Measurements from ENCODE around the gene OR6B3. TPM values are rescaled to one million over a fixed set of nuclear protein-coding genes. Genes with fewer than 3 reads are reported as not detected.

The OR6B3 gene
- total RNA-seq (not detected), polyA plus RNA-seq (not detected)
- long read RNA-seq, donor 1, result 0 reads
- long read RNA-seq, donor 2, result 0 reads
- long read RNA-seq, donor 3, result 0 reads
- long read RNA-seq, donor 4, result 0 reads
- long read RNA-seq, donor 5, result 0 reads
- long read RNA-seq, donor 6, result 0 reads
- long read RNA-seq, donor 7, result 0 reads
- long read RNA-seq, donor 8, result 0 reads
- long read RNA-seq, donor 9, result 0 reads
- long read RNA-seq, donor 10, result 0 reads

- TF ChIP-seq CTCF (IDR thresholded peaks at IDR 0.05), result no peak
- TF ChIP-seq POLR2A (IDR thresholded peaks at IDR 0.05), result no peak
- no peaks in the 10 kb centered on the region for H3K4me1 ChIP-seq (replicated peaks in 1 of 2)
- H3K9me3 ChIP-seq (replicated peaks in 1 of 3), result no peaks in the 10 kb centered on the region
- no peak within 1 kb of the TSS for H3K27ac ChIP-seq
- no peak within 1 kb of the TSS for H3K4me3 ChIP-seq
- peaks cover 13% of the 10 kb centered on the region for H3K27me3 ChIP-seq
- H3K36me3 ChIP-seq (replicated peaks in 1 of 2), result no peaks in the 10 kb centered on the region
- intact Hi-C loops (cut with DNase I), result no loop called here
- no peak for DNase-seq
- WGBS, 4 donors, result 48 to 61% (median 52%) methylated on average over 28 of the region's 28 CpGs
These were observed at the start of gene OR6B3 for GRCh38 chr2:240053173-240054155. OR6B3 (minus strand) TSS chr2:240053521.

GRCh38 chr2:240098349-240098748 is 45.0 kb upstream of the OR6B3 start:
- H3K27me3 ChIP-seq, result peaks cover 30% of the 10 kb centered on the region
- DNase-seq, result no peak
- WGBS, 4 donors, result 69 to 84% (median 75%) methylated on average over 2 of the region's 2 CpGs
- no peaks in the 10 kb centered on the region for H3K36me3 ChIP-seq (replicated peaks in 1 of 2)
- H3K27ac ChIP-seq, result no peak overlapping the region
- H3K4me3 ChIP-seq, result no peak overlapping the region
- TF ChIP-seq CTCF (IDR thresholded peaks at IDR 0.05) (no peak), POLR2A (IDR thresholded peaks at IDR 0.05) (no peak)
- H3K4me1 ChIP-seq (replicated peaks in 1 of 2), result no peaks in the 10 kb centered on the region
- H3K9me3 ChIP-seq (replicated peaks in 1 of 3), result no peaks in the 10 kb centered on the region
- intact Hi-C loops (cut with DNase I), result no loop called here

GRCh38 chr2:240095556-240096523 is 42.5 kb upstream of the OR6B3 start:
- no peaks in the 10 kb centered on the region for H3K36me3 ChIP-seq (replicated peaks in 1 of 2)
- no peak overlapping the region for H3K4me3 ChIP-seq
- H3K4me1 ChIP-seq (replicated peaks in 1 of 2), result no peaks in the 10 kb centered on the region
- no peak overlapping the region for H3K27ac ChIP-seq
- TF ChIP-seq POLR2A (IDR thresholded peaks at IDR 0.05) (no peak), CTCF (IDR thresholded peaks at IDR 0.05) (no peak)
- DNase-seq, result no peak
- intact Hi-C loops (cut with DNase I), result no loop called here
- 3 to 8% (median 4%) methylated on average over 12 to 43 of the region's 43 CpGs for WGBS, 4 donors
- no peaks in the 10 kb centered on the region for H3K9me3 ChIP-seq (replicated peaks in 1 of 3)
- peaks cover 36% of the 10 kb centered on the region for H3K27me3 ChIP-seq
